GM12801 (cell line): ENCODE data around the gene EMCN.

Experiments
- CTCF ChIP-seq: IDR thresholded peaks from one replicate; pipeline ENCODE4 v1.5.1; 2011; ENCODE audit warnings: control low read depth; ENCODE audit not compliant: insufficient read length; ENCODE audit errors: extremely low read depth

The EMCN gene

GRCh38 chr4:100517864-100518341, at the start of gene EMCN:
Gene EMCN (minus strand): TSS chr4:100518022. CDS start chr4:100517914, 108 bp downstream.
- no peak for TF ChIP-seq CTCF

GRCh38 chr4:100566396-100566795, 48.6 kb upstream of the EMCN start:
- TF ChIP-seq CTCF = no peak

- no peak for TF ChIP-seq CTCF
Observed at GRCh38 chr4:100557306-100557705, 39.5 kb upstream of the EMCN start.

GRCh38 chr4:100555611-100556337, 38.0 kb upstream of the EMCN start:
- TF ChIP-seq CTCF = no peak

- no peak for TF ChIP-seq CTCF
Observed at GRCh38 chr4:100548200-100548560, 30.4 kb upstream of the EMCN start.

GRCh38 chr4:100547541-100548199, 29.8 kb upstream of the EMCN start:
- no peak for TF ChIP-seq CTCF

- no peak for TF ChIP-seq CTCF
Observed at GRCh38 chr4:100545427-100545826, 27.6 kb upstream of the EMCN start.
